GM21825 (cell line): ENCODE results near the gene NEK5.
"Not testable (repeated sequence)": the region's sequence is repeated elsewhere in the genome, so short reads cannot be mapped to it uniquely, and the experiment has no call there.

ENCODE experiments used
- ATAC-seq: cut with Tn5 transposase; IDR thresholded peaks from one replicate; pipeline ENCODE4 v1.9.1; 2021; ENCODE audit warnings: mild to moderate bottlenecking, moderate library complexity; ENCODE audit not compliant: unreplicated experiment

Gene NEK5

GRCh38 chr13:52147225-52147624 lies 18.4 kb upstream of the NEK5 start:
- ATAC-seq: no peak

- ATAC-seq: no peak
These were observed 12.4 kb upstream of the NEK5 start for GRCh38 chr13:52141299-52141698.

- ATAC-seq: no peak
These were observed 8.6 kb upstream of the NEK5 start for GRCh38 chr13:52137489-52137888.

GRCh38 chr13:52136763-52137162 lies 7.9 kb upstream of the NEK5 start:
- ATAC-seq: no peak

GRCh38 chr13:52130641-52131040 lies 1.8 kb upstream of the NEK5 start:
- no peak for ATAC-seq

GRCh38 chr13:52127783-52128702 lies 830 bp downstream of the NEK5 start:
- peak; percentile 60 for ATAC-seq

- ATAC-seq: no peak
These were observed 1.5 kb downstream of the NEK5 start for GRCh38 chr13:52127378-52127777.

- ATAC-seq: no peak
These were observed 3.3 kb downstream of the NEK5 start for GRCh38 chr13:52125547-52125946.

- ATAC-seq: no peak
These were observed 10.3 kb downstream of the NEK5 start for GRCh38 chr13:52118595-52118994.

- ATAC-seq: no peak
These were observed 10.8 kb downstream of the NEK5 start for GRCh38 chr13:52118095-52118494.

GRCh38 chr13:52112591-52112990 lies 16.3 kb downstream of the NEK5 start:
- ATAC-seq: no peak

GRCh38 chr13:52109116-52109670 lies 19.7 kb downstream of the NEK5 start:
- no peak for ATAC-seq

- ATAC-seq: no peak
These were observed 23.0 kb downstream of the NEK5 start for GRCh38 chr13:52105841-52106240.

- ATAC-seq: no peak
These were observed 24.2 kb downstream of the NEK5 start for GRCh38 chr13:52104624-52105023.

GRCh38 chr13:52103386-52103785 lies 25.5 kb downstream of the NEK5 start:
- no peak for ATAC-seq

GRCh38 chr13:52102423-52102822 lies 26.4 kb downstream of the NEK5 start:
- ATAC-seq: not testable (repeated sequence)

- ATAC-seq: no peak
These were observed 31.7 kb downstream of the NEK5 start for GRCh38 chr13:52097197-52097596.

- ATAC-seq: no peak
These were observed 32.1 kb downstream of the NEK5 start for GRCh38 chr13:52096748-52097147.

GRCh38 chr13:52096062-52096461 lies 32.8 kb downstream of the NEK5 start:
- no peak for ATAC-seq

GRCh38 chr13:52092087-52092486 lies 36.8 kb downstream of the NEK5 start:
- ATAC-seq: no peak

- no peak for ATAC-seq
These were observed 37.4 kb downstream of the NEK5 start for GRCh38 chr13:52091473-52091872.

- ATAC-seq: no peak
These were observed 43.5 kb downstream of the NEK5 start for GRCh38 chr13:52085421-52085820.
